AG20443 (cell line): ENCODE measurements around the gene KPTN.

Experiments used
- DNase-seq: peaks from one replicate; pipeline ENCODE4 v3.0.0; 2012; ENCODE audit warnings: low spot score, mixed read lengths

The KPTN gene

DNA sequence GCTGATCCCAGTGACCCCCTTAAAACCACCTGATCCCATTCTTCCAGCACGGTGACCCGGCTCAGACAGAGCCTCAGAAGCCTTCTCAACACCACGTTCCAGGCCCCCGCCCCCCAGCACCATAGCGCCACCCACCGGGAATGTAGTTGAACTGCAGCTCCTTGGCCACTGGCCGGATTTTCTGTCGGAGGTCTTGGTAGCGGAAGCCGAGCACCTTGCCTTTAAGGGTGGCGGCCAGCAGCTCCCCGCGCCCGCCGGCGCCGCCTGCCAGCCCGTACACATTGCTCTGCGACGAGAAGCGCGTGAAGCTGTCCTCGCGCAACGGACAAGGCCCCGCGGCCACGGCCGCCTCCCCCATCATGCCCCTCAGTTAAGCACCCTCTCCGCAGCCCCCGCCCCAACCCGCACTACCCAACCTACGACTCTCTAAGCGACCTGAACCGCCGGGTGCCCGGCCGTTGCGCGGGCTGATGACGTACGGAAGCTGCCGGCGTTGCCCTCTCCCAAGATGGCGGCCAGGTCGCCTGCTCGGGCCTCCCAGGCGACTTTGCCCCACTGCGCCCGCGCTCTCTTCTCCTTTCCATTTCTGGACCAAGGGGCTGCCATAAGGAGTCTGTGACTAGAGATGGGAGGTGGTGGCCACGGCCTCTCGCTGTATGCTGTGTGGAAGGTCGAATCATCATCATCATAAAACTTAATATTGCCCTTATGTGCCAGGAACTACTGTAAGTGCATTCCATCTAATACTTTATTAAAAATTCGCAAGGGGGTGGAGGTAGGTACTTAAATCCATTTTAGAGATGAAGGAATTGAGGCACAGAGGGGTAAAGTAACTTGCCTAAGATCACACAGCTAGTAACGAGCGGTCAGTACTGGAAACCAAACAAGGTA, at the start of gene KPTN:
Gene KPTN, minus strand, starts transcription at position 420 of the 891 bp plus-strand sequence. Its CDS starts 59 bp downstream, at position 361.
- peak; percentile 98 for DNase-seq

DNA sequence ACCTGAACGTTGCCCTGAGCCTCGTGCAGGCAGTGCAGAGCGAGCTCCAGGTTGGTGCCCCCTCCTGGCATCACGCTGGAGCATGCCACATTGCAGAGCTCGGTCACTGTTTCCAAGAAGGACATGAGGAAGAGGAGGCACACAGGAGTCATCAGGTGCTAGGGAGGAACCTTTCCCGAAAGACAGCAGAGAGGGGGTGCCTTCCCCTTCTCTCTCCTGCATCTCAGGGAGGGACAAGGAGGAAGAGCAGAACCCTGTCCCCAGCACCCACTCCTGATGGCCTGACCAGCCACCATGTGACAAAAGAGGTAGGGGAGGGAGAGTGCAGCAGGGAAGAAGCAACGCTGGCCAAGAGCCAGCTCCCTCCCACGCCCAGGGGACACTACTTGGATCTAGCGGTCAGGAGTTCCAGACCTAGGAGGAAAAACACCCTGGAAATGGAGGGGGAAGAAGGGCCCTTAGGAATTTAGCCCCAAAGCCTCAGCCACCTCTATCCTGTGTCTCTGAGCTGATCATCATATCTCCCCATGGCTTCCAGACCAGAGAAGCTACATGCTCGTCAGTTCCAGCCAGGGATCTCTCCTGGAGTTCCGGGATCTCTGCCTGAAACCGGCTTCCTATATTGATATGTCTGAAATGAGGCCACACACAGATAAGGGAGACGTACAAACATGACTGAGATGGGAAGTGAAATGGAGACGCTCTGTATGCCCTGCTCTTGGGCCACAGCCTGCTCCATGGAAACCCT, 47.8 kb upstream of the KPTN start:
- DNase-seq: no peak

DNA sequence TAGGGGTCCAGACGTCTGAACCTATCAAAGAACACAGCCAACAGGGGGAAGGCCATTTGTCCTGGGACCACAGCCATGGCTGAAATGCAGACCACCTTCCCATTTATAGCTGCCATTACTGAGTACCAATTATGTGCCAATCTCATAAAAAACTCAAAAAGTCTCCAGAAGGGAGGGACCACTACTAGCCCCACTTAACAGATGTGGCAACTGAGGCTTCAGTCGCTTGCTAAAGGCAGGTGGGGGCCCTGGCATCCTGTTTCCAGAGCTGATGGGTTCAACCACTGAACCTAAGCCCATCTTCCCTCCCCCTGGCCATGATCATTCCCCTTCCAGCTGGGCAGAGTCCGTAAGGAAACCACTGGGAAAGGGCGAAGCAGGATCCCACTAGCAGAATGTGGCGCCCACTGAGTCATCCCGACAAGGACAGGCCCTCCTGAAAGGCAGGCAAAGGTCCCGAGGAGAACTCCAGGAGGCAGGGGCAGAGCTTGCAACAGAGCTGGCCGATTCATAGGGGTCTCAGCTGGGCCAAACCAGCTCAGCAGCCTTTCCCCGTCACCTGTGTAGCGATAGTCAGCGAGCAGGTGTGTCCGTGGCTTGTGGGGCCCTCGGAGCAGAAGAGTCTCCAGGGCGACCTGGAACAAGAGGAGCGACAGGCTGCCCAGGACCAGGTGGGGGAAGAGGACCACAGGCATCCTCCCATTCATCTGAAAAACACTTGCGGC, 45.2 kb upstream of the KPTN start:
- DNase-seq: no peak

DNA sequence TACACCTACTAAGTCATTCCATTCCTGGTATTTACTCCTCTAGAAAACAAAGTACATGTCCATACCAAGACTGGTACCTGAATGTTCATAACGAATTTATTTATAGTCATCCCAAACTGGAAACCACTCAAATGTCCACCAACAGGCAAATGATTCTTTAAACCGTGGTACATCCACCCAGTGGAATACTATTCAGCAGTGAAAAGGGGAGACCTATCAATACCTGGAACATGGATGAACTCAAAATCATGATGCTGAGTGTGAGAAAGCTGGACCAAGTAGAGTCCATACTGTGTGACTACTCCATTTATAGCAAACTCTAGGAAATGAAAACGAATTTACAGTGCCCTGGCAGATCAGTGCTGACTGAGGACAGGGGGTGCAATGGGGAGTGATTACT, 42.8 kb upstream of the KPTN start:
- DNase-seq: no peak

DNA sequence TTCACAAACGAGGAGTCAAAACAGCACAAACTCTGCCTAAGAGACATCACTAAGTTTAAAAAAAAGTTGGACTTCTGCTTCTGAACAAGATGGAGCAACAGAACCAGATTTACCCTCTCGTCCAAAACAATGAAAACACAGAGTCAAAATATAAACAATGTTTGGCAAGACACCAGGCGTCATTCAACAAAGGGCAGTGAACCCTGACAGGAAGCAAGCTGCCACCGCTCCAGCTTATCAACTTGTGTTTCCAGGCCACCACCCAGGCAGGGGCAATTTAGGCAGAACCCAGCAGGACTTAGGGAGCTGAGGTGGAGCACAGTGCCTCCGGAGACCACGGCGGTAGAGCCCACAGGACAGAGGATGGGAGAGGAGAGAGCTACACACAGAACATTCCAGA, 39.5 kb upstream of the KPTN start:
- no peak for DNase-seq

DNA sequence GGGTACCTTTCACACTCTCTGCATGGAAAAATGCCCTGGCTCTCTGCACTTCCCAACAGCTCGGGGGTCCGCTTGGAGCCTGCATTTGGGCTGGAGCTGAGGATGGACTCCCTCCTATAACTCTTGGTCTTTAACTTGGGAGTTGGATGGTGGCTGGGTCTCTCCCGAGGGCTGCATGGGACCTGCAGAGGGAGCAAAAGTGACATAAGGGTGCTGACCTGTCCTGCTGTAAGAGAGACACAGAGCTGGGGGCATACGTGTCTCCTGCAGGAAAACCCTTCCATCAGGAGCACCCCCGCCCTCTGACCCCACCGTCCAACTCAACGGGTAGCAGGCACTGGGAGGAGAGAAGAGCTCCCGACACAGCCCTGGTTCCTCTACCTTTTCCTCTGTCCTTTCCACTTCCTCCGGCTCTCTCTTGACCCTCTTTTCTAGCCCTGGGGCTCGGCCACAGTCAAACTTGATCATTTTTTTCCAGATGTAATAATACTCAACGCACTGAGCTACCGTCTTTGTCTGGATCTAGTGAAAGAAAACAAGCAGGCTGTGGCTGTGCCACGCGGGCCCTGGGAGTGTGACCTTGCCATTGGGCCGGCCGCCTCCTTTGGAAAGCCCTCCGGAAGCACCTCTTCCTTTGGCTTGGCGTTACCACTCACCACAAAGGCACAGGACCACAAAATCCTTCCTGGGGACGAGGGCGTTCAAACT, 37.6 kb upstream of the KPTN start:
- no peak for DNase-seq

DNA sequence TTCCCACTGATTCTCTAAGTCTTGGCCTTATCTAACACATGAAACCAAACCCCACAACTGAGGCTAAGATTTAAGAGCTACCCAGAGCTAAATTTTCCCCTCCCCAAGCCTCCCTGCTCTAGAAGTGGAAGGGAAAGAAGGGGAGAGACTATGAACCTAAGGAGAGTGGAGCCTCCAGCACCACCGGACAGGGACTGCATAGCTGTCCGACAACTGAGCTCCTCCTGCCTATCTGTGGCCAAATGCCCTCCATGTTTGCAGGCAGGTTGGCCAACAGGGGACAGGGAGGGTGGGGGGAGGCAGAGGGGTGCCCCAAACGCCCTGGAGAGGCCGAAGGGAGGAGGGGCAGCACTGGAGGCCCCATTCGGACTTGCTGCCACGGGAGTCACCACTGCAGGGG, 36.8 kb upstream of the KPTN start:
- DNase-seq: no peak

DNA sequence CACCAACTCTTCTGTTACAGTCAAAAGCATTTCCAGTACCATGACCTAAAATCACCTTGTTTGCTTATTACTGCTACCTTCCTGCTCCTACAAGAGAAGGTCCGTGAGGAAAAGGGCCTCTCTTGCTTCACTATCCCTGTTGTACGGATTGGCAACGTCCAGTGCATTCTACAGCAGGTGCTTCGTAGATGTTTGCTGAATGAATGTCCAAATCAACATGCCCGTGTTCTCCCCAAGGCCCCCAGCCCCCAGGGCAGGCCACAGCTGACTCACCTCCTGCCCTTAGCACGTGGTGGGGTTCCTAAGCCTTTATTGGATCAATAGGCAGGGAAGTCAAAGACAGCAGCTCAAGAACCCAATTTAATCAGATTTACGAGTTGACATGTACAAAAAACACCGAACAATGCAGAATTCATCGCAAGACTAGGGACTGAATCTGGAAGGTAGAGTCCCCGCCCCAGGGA, 36.4 kb upstream of the KPTN start:
- no peak for DNase-seq

DNA sequence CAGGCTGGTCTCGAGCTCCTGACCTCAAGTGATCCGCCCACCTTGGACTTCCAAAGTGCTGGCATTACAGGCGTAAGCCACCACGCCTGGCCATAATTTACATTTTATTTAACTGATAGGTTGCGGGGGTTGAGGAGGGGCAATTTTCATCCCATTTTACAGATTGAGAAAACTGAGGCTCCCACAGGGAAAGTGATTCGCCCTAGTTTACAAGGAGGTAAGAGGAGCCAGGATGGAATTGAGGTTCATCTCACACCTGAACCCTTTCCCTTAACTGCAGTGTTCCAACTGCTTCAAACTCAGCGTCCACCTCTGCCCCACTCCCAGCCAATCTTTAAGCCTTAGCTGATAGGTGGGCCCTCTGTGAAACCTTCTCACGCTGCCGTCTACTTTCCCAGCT, 34.8 kb upstream of the KPTN start:
- no peak for DNase-seq

DNA sequence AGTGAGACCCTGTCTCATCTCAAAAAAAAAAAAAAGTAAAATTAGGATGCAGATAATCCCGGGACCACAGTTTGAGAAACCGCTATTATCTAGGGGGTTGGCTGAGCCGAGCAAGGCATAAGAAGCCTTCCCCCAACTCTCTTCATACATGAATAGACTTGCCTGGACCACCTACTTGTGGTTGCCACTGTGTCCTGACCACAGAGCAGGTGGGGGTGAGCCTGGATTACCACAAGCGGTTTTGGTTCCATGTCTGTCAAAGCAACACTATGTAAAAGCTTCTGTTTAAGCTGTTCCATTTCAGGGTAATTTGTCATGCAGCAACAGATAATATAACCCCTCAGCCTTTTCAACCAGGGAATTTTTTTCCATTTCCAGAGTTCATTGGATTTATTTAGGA, 34.1 kb upstream of the KPTN start:
- DNase-seq: no peak

DNA sequence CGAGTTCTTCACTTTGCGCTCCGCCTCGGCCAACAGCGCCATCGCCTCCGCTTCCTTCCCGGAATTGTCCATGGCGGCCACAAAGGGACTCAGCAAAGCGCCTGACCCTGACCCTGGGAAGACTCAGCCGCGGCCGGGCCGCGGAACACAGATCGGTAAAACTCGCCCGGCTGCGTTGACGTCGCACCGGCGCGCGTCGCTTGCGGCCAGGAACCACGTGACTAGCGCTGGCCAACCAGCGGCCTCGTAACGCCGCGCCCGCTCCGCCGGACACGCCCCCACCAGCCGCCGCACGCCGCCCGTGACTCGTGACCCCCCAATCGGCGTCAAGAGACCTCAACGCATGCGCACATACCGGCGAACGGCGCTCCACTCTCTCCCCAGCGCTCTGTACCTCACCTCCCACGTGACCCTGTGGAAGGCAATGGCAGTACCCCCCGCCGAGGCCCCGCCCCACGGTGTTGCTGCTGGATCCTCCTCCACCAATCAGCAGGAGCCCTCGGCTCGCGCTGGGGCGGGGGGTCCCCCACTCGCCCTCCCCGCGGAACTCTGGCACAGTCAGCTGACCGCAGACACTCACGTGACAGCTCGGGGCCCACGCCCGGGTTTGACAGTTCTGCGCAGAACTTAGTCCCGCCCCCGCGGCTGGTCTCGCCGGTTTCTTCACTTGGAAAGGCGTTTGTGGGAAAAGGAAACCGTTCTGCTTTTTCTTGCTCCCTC, 31.0 kb upstream of the KPTN start, which contains the start of gene NAPA:
Gene NAPA, minus strand, starts transcription at position 195 of the 720 bp plus-strand sequence. Its CDS starts 123 bp downstream, at position 72.
- DNase-seq: peak; percentile 99

DNA sequence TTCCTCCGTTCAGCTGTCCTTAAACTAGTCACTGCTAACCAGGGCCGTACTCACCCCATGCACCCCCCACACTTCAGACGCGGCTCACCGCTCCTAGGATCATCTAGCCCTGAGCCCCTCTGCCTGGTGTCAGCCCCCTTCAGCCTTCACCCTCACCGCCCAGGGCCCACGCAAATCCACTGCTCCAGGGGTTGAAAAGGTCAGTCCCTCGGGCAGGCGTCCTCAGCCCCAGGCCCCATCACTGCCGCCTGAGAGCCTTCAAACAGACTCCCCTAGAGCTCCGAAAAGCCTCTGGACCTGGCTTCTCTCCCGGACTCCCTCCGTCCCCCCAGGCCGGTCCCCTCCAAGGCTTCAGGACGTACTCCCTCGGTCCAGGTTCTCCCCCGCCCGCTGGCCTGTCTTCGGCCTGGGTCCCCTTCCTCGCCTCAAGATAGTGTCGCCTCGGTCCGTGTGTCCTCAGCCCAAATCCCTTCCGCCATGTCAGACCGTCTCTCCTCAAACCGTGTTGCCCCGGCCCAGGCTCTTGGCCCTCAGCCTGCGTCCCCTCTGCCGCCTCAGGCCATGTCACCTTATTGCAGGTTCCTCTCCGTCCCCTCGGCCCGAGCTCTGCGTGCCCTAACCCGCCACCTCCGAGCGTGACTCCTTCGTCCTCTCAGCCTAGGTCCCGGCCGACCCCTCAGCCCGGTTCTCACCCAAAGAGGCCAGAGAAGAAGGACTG, 30.3 kb upstream of the KPTN start:
- DNase-seq: no peak

DNA sequence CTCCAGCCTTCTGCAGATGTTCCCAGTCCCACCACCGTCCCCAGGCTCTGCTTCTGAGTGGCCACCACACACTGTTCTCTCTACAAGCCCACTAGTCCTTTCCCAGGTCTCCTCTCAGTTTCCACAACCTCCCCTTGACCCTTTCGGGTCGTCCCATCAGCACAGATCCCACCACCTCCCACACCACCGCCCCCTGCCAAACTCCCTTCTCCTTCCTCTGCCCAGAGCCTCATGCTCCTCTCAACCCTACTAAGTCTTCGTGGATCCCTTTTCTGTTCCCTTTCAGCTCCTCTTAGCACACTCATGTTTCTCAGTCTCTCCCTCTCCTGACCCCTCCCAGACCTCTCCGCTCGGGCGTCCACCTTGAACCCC, 28.9 kb upstream of the KPTN start:
- no peak for DNase-seq

DNA sequence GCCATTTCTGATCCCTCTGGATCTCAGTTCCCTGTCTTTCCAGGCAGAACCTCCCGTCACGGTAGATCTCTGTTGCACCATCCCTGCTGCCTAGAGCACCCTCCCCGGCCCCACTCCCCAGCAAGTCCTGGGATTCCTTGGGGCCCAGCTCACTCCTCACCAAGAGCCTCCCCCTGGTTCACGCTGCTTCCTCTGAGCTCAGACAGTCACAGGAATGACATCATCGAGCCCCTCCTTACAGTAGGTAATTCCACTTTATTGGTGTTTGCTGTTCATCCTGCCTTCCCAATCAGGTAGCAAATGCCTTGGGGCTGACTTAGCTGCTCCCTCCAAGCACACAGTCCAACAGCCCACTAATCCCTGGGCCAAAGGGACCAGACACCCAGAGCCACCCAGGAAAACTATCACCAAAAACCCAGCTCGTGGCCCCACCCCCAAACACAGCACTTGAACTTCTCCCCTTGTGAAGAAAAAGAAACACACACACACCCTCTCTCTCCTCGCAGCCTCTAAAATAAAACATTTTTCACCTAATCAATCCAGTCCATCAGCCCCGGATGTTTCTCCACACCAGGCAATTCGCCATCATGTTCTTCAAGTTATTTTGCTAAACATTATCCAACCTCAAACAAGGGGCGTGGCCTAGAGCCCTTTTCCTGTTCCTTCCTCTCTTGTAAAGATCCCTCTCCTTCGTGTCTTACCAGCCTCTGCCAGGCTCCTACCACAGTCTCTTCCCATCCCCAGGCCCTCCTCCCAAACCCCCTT, 28.3 kb upstream of the KPTN start:
- DNase-seq: no peak

DNA sequence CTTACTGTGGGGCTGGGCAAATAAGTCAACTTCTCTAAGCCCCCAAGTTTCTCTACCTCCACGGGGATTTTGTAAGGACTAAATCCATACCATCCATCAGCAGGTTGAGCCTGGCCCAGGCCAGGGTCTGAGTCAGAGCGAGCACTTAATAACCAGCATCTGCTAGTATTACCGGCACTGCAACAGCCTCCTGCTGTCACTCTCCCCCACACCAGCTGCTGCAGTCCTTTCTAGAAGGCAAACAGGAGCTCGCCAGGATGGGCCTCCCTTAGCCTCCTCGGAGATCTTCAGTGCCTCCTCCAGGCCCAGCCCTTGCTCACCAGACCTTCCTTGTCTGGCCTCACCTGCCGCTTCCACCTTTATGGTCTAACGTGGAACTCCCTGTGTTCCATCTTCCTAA, 27.7 kb upstream of the KPTN start:
- DNase-seq: no peak

DNA sequence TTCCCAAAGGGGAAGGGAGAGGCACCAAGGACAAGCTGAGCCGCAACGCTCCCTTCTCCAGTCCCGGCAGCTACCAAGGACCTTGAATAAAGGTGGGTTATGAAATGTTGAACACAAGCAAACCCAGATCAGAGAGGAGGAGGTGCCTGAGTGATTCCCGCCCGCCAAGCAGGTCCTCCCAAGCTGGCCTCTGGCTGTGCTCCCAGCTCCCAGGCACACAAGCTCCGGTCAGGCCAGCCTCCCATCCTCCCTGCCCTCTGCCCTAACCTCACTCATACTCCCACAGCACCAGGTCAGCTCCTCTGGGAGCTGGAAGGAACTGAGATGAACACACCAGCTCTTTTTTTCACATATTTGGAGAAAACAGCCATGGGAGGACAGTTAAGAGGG, 27.1 kb upstream of the KPTN start:
- DNase-seq: no peak

DNA sequence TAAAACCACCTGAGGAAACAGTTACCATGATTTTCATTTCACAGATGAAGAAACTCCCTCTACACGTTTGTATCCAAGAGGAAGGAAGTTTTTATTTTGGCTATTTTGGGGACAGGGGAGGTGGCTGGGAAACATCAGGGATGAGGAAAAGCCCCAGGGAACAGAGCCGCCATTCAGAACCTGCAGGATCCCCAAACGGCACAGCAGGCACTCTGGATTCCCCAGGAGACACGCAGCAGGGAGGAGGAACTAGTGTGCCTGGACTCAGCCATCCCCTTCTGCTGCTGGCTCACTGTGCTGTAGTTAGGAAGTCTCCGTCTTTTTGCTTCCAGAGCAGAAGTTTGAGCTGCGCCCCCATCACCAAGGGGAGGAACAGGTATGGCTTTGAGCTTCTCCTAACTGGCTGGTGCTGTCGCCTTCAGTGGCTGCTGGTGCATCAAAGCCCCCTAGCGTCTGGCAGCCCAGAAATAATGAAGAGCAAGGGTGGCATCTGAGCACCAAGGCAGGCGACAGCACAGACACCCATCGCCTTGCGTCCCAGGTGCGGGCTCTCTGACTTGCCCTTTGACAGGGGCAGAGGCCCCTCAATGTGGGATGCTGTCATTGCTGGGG, 26.6 kb upstream of the KPTN start:
- DNase-seq: no peak

DNA sequence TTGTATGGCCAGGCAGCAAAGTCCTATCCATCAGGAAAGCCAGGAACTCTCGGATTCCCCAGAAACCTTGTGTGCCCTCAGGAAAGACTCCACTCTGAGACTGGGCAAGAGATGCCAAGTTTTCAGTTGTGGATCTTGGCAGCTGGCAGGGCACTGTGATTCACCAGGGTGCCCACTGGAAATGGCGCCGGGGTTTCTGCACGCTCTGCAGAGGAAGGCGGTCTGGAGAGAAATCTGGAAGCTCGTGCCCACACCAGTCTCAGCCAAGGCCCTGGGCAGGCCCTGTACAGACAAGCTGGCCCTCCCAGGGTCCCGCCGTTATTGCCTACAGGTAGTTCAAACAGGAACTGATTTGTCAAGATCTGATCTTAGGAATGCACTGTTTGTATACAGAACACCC, 26.0 kb upstream of the KPTN start:
- no peak for DNase-seq

DNA sequence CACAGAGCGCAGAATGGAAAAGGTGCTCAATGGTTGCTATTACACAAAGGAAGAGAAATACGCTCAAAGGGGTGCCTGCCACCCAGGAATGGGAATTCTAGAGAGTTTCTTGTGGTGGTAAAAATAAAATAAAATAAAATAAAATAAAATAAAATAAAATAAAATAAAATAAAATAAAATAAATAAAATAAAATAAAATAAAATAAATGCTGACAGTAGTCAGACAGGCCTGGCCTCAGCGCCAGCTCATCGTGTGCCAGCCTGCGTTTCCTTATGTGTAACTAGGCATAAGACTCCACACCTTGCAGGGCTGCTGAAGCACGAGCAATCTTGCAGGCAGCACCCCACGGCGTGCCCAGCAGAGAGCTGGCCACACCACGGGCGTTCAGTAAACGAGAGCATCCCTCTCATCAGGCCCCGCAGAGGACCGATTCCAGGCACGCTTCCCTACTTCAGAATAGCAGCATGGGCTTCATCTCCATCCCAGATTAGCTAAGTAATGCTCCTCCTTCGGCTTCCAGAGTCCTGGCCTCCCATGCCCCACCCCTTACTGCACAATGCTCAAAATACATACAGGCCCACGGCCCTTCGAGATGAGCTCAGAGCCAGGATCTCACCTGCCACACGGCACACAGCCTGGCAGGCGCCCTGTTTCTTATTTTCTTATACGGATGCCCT, 25.3 kb upstream of the KPTN start:
- no peak for DNase-seq
